Ovary (tissue), 3 donors: ENCODE measurements around the gene BTBD9.

Source experiments
- CTCF ChIP-seq, 3 donors: fragments of 450-650 bp in 2 of 3; fragments of 200-600 bp in 1 of 3; IDR thresholded peaks; one replicate each; pipeline versions ENCODE4 v1.5.1 to v1.8.0; 2016 to 2022; ENCODE audit warnings: antibody characterized with exemption in 3 of 3, mild to moderate bottlenecking in 1 of 3
- EP300 ChIP-seq: sonication (generic); formaldehyde crosslinking; IDR thresholded peaks from one replicate; pipeline ENCODE4 v1.6.1; 2017; ENCODE audit warnings: antibody characterized with exemption
- POLR2A ChIP-seq: fragments of 450-650 bp; IDR thresholded peaks from one replicate; pipeline ENCODE4 v1.6.1; 2017; ENCODE audit warnings: antibody characterized with exemption, mild to moderate bottlenecking, moderate library complexity
- donor health status: DM: no; HTN: no; CAD: no.

- TF ChIP-seq POLR2A (no peak), EP300 (no peak), CTCF (IDR thresholded peaks at IDR 0.05) (no peak)
These were observed 367.5 kb downstream of the BTBD9 start for GRCh38 chr6:38272222-38272621.
